HFFc6 (cell line): ENCODE measurements around the gene CASKIN1. TPM values are rescaled to one million over a fixed set of nuclear protein-coding genes. Genes with fewer than 3 reads are reported as not detected.
A peak's percentile ranks its signal among the peaks of the same experiment; 100 is the strongest.

Source experiments
- DNase-seq: peaks from one replicate; pipeline ENCODE4 v3.0.0-alpha.2; 2018
- H3K27ac Mint-ChIP-seq: 2 replicates; pipeline ENCODE4 v1.8.0; 2020; ENCODE audit warnings: mild to moderate bottlenecking, mixed read lengths
- H3K27me3 Mint-ChIP-seq: 2 replicates; pipeline ENCODE4 v1.8.0; 2021; ENCODE audit warnings: mild to moderate bottlenecking, moderate library complexity, mixed read lengths; ENCODE audit not compliant: insufficient read depth
- H3K36me3 Mint-ChIP-seq: 2 replicates; pipeline ENCODE4 v1.8.0; 2021; ENCODE audit warnings: low read depth, mixed read lengths
- H3K4me1 Mint-ChIP-seq: 2 replicates; pipeline ENCODE4 v1.8.0; 2020; ENCODE audit warnings: low read depth, mixed read lengths
- H3K4me3 Mint-ChIP-seq: 2 replicates; pipeline ENCODE4 v1.8.0; 2020; ENCODE audit warnings: mild to moderate bottlenecking, moderate library complexity, mixed read lengths
- H3K9me3 Mint-ChIP-seq: 2 replicates; pipeline ENCODE4 v1.8.0; 2020; ENCODE audit warnings: mild to moderate bottlenecking, mixed read lengths
- total RNA-seq, 6 experiments: library from RNA; stranded (reverse); fragmentation: NEBNext Ultra II Directional; extraction: Animal tissue kit (Norgen Biotek cat#: 25700); gene quantifications; 2 replicates in 1 of 6; 3 replicates in 5 of 6; pipeline ENCODE4 v1.2.3, GENCODE V29; 2021
- TF ChIP-seq, protein P1 (sequence below): fragments of 200-600 bp; sonication (generic); IDR thresholded peaks from 2 replicates; pipeline ENCODE4 v1.5.0; 2021; ENCODE audit warnings: antibody characterized with exemption, mild to moderate bottlenecking

The CASKIN1 gene
- total RNA-seq, 6 experiments from 2014 or later: 0.06 to 0.56 (median 0.11) TPM

DNA sequence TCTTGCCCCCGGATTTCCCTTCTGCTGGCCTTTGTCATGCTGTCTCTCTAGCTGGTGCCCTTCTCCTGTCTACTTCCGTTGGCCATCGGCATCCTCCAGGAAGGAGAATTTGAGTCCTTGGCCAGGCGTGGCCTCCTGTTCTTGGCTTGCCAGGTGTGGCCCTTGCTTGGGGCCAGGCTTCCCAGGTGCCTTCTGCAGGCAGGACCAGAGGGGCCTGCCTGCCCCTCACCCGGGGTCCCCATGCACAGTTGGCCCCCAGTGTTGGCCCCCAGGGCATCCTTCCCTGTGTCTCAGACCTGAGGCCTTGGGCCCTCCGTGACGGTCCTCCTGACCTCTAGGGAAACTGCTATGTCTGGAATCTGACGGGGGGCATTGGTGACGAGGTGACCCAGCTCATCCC is 11.5 kb upstream of the CASKIN1 start:
- H3K9me3 Mint-ChIP-seq: no peaks in the 10 kb centered on the region
- DNase-seq: no peak
- H3K27me3 Mint-ChIP-seq: peaks cover 6% of the 10 kb centered on the region
- H3K4me1 Mint-ChIP-seq: peaks cover 25% of the 10 kb centered on the region
- peaks cover 11% of the 10 kb centered on the region; the same call in 1 of the 2 replicates for H3K36me3 Mint-ChIP-seq
- TF ChIP-seq, protein P1, sequence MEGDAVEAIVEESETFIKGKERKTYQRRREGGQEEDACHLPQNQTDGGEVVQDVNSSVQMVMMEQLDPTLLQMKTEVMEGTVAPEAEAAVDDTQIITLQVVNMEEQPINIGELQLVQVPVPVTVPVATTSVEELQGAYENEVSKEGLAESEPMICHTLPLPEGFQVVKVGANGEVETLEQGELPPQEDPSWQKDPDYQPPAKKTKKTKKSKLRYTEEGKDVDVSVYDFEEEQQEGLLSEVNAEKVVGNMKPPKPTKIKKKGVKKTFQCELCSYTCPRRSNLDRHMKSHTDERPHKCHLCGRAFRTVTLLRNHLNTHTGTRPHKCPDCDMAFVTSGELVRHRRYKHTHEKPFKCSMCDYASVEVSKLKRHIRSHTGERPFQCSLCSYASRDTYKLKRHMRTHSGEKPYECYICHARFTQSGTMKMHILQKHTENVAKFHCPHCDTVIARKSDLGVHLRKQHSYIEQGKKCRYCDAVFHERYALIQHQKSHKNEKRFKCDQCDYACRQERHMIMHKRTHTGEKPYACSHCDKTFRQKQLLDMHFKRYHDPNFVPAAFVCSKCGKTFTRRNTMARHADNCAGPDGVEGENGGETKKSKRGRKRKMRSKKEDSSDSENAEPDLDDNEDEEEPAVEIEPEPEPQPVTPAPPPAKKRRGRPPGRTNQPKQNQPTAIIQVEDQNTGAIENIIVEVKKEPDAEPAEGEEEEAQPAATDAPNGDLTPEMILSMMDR: no peak
- H3K4me3 Mint-ChIP-seq: no peak overlapping the region; the same call in 1 of the 2 replicates
- H3K27ac Mint-ChIP-seq: no peak overlapping the region

DNA sequence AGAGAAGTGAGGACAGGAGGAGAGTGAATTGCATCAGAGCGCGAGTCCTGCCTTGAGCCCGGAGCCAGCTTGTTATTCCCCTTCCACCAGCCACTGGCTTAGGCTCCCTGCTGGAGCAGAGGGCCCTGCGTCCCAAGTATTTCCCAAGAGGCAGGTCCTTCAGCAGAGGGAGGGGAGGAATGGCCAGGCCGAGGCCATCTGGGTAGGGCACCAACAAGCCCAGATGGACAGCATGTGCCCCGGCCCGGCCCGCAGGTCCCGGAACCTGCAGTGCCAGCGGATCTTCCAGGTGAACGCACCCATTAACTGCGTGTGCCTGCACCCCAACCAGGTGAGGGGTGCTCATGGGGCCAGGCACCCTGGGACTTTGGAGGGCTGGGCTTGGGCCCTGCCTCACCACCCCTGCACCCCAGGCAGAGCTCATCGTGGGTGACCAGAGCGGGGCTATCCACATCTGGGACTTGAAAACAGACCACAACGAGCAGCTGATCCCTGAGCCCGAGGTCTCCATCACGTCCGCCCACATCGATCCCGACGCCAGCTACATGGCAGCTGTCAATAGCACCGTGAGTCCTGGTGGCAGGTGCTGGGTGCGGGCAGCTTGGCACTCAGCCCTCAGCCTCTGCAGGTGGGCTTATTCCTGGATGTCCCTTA is 10.5 kb upstream of the CASKIN1 start:
- Mint-ChIP-seq H3K36me3 (peaks cover 11% of the 10 kb centered on the region; the same call in 1 of the 2 replicates), H3K4me1 (peaks cover 16% of the 10 kb centered on the region), H3K27ac (no peak overlapping the region), H3K4me3 (peak overlapping the region; percentile 86; the same call in 1 of the 2 replicates), H3K9me3 (no peaks in the 10 kb centered on the region), H3K27me3 (peaks cover 2% of the 10 kb centered on the region)
- no peak for DNase-seq
- TF ChIP-seq, protein P1: no peak

DNA sequence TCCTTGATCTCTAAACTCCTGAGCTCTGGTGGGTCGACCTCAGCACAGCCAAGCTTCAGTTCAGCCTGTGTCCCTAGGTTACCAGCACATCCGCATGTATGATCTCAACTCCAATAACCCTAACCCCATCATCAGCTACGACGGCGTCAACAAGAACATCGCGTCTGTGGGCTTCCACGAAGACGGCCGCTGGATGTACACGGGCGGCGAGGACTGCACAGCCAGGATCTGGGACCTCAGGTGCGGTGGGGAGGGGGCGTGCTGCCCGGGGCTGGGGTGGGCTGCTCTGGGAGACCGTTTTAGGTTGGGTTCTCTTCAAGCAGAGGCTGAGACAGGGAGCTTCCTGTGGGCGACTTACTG is 10.0 kb upstream of the CASKIN1 start:
- no peak for DNase-seq
- H3K27ac Mint-ChIP-seq: peak overlapping the region; percentile 51; the same call in 1 of the 2 replicates
- TF ChIP-seq, protein P1: no peak
- no peaks in the 10 kb centered on the region for H3K9me3 Mint-ChIP-seq
- H3K4me3 Mint-ChIP-seq: peak overlapping the region; percentile 86
- H3K27me3 Mint-ChIP-seq: peaks cover 2% of the 10 kb centered on the region
- H3K4me1 Mint-ChIP-seq: peaks cover 13% of the 10 kb centered on the region
- H3K36me3 Mint-ChIP-seq: peaks cover 11% of the 10 kb centered on the region; the same call in 1 of the 2 replicates

DNA sequence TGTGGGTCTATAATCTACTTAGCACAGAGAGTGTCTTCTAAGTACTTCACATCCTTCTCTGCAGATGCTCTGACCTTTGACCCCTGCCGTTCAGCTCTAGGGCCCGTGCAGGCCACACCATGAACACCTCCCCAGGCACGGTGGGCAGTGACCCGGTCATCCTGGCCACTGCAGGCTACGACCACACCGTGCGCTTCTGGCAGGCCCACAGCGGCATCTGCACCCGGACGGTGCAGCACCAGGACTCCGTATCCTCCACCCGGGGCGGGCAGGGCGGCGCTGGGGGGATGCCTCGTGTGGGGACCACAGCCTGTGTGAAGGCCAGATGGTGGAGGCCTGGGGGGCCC is 9.5 kb upstream of the CASKIN1 start:
- peaks cover 2% of the 10 kb centered on the region for H3K27me3 Mint-ChIP-seq
- TF ChIP-seq, protein P1: no peak
- H3K4me1 Mint-ChIP-seq: peaks cover 13% of the 10 kb centered on the region
- no peak for DNase-seq
- H3K36me3 Mint-ChIP-seq: peaks cover 11% of the 10 kb centered on the region; the same call in 1 of the 2 replicates
- H3K27ac Mint-ChIP-seq: peak overlapping the region; percentile 16; the same call in 1 of the 2 replicates
- H3K4me3 Mint-ChIP-seq: peak overlapping the region; percentile 86
- H3K9me3 Mint-ChIP-seq: no peaks in the 10 kb centered on the region

DNA sequence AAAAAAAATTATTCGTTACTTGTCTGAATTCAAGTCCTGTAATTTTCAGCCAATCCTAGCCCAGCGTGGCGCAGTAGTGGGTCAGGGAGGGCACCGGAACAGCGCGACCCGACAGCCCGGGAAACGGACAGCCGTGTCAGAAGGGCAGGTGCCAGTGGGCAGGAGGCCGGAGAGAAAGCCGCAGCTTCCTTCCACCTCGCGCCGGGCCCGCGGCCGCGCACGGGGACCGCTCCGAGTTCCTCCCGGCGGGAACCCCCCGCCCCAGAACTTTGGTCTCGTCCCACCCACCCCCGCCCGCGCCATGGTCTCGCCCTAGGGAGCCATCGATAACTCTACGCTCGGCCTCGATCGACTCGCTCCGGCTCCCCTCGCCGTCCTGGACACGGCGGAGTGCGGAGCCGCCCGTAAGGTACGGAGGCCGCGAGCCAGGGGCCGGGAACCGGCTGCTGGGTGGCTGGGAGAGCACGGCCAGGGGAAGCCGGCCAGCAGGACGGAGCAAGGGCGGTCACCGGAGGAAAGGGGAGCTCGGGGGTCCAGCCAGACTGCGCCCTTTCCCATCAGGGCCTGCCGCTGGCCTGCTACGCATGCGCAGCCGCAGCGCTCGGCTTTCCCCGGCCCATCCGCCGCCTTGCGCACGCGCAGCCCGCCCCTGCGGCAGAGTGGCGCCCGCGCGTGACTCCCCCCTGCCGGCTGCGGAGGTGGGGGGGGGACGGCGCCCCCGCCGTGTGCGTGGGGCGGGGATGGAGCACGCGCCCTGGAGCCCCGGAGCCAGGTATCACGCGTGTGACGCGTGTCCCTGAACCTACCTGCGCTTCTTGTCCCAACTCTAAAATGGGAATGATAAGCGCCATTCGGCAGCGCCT is 8.9 kb upstream of the CASKIN1 start, which contains the start of gene MLST8:
Gene MLST8, plus strand, starts transcription at position 351 of the 863 bp plus-strand sequence. CDS start 632 bp downstream, outside the sequence.
- H3K9me3 Mint-ChIP-seq: no peaks in the 10 kb centered on the region
- H3K27me3 Mint-ChIP-seq: peaks cover 6% of the 10 kb centered on the region

More for the DNA sequence above, 8.9 kb upstream of the CASKIN1 start, which contains the start of gene MLST8:
- peak within 1 kb of the TSS; percentile 73 for H3K27ac Mint-ChIP-seq
- H3K4me1 Mint-ChIP-seq: peaks cover 13% of the 10 kb centered on the region
- H3K36me3 Mint-ChIP-seq: peaks cover 11% of the 10 kb centered on the region; the same call in 1 of the 2 replicates
- TF ChIP-seq, protein P1: peak; percentile 51
- DNase-seq: peak; percentile 58
- peak within 1 kb of the TSS; percentile 86 for H3K4me3 Mint-ChIP-seq
